ENCODE measurements around the gene PI4KB.

DNA sequence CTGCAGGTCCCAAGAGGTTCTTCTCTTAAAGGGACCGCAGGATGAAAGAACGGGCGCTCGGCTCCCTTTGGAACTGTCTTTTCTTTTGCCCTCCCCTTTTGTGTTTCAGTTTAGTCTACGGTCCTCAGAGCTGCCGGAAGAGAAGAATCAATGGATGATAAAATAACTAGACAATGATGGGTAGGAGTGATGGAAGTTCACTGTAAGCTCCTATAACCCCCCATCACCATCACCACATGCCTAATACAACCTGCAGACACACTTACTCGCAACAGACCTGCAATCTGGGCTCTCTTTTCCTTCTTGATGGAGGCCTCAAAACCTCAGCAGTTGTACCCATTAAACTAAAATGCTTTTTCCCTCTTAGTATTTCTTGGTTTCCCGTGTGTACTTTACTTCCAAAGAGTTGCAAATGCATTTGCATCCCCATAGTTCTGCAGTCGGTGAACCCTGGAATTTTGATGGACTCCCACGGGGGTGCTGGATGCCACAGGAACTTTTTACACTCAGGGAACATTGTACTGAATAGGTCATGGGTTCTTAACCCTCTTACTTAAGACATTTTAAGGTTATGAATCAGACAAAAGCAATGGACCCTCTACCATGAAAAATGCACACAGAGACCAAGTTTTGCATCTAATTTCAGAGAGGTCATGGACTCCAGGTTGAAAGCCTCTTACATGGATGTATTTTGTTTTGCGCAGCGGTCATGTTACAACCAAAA, 20.5 kb upstream of the PI4KB start:
- TF ChIP-seq, protein P1, sequence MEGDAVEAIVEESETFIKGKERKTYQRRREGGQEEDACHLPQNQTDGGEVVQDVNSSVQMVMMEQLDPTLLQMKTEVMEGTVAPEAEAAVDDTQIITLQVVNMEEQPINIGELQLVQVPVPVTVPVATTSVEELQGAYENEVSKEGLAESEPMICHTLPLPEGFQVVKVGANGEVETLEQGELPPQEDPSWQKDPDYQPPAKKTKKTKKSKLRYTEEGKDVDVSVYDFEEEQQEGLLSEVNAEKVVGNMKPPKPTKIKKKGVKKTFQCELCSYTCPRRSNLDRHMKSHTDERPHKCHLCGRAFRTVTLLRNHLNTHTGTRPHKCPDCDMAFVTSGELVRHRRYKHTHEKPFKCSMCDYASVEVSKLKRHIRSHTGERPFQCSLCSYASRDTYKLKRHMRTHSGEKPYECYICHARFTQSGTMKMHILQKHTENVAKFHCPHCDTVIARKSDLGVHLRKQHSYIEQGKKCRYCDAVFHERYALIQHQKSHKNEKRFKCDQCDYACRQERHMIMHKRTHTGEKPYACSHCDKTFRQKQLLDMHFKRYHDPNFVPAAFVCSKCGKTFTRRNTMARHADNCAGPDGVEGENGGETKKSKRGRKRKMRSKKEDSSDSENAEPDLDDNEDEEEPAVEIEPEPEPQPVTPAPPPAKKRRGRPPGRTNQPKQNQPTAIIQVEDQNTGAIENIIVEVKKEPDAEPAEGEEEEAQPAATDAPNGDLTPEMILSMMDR (IDR thresholded peaks at IDR 0.05; ENCODE audit: low read depth, low read length), result no peak
- TF ChIP-seq, protein P2, sequence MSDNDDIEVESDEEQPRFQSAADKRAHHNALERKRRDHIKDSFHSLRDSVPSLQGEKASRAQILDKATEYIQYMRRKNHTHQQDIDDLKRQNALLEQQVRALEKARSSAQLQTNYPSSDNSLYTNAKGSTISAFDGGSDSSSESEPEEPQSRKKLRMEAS (IDR thresholded peaks at IDR 0.05; ENCODE audit: low read depth, low read length), result peak; percentile 7; the same call in 1 of the 2 replicates
- TF ChIP-seq POLR2A (IDR thresholded peaks at IDR 0.05; ENCODE audit: extremely low read depth, insufficient read length) (no peak), MYC (IDR thresholded peaks at IDR 0.05; ENCODE audit: low read depth, low read length) (peak; percentile 53)

Data from NB4 (cell line).